SJCRH30 (cell line): ENCODE data around the gene FNTB. TPM values are rescaled to one million over a fixed set of nuclear protein-coding genes. Genes with fewer than 3 reads are reported as not detected.
A peak's percentile ranks its signal among the peaks of the same experiment; 100 is the strongest.
"Not testable (repeated sequence)": the region's sequence is repeated elsewhere in the genome, so short reads cannot be mapped to it uniquely, and the experiment has no call there.

Experiments
- DNase-seq, 2 experiments: peaks; one replicate each; pipeline ENCODE4 v3.0.0-alpha.2; 2015 to 2020
- H3K27ac ChIP-seq: fragments of 250-450 bp; sonication (Bioruptor Pico); 2 replicates; pipeline ENCODE4 v1.5.1; 2020; ENCODE audit warnings: mild to moderate bottlenecking, moderate library complexity
- H3K27me3 ChIP-seq: fragments of 250-450 bp; sonication (Bioruptor Pico); 2 replicates; pipeline ENCODE4 v1.5.1; 2020; ENCODE audit warnings: mild to moderate bottlenecking, moderate library complexity
- H3K36me3 ChIP-seq: fragments of 250-450 bp; sonication (Bioruptor Pico); 2 replicates; pipeline ENCODE4 v1.5.1; 2020; ENCODE audit warnings: mild to moderate bottlenecking, moderate library complexity
- H3K4me1 ChIP-seq: fragments of 250-450 bp; sonication (Bioruptor Pico); 2 replicates; pipeline ENCODE4 v1.5.1; 2020; ENCODE audit warnings: mild to moderate bottlenecking, moderate library complexity
- H3K4me3 ChIP-seq: fragments of 250-450 bp; sonication (Bioruptor Pico); 2 replicates; pipeline ENCODE4 v1.5.1; 2020; ENCODE audit warnings: mild to moderate bottlenecking, moderate library complexity
- H3K9me3 ChIP-seq: fragments of 250-450 bp; sonication (Bioruptor Pico); replicated peaks from 2 replicates; pipeline ENCODE4 v1.5.1; 2020; ENCODE audit warnings: mild to moderate bottlenecking, moderate library complexity
- total RNA-seq: library from RNA; depleted of rRNA; stranded (reverse); fragments of >200 nt; shearing (Covaris generic); gene quantifications from 2 replicates; pipeline ENCODE4 v1.2.3, GENCODE V29; 2014

Gene FNTB
- total RNA-seq, 1 experiment from 2014 or later: 14.4 TPM

DNA sequence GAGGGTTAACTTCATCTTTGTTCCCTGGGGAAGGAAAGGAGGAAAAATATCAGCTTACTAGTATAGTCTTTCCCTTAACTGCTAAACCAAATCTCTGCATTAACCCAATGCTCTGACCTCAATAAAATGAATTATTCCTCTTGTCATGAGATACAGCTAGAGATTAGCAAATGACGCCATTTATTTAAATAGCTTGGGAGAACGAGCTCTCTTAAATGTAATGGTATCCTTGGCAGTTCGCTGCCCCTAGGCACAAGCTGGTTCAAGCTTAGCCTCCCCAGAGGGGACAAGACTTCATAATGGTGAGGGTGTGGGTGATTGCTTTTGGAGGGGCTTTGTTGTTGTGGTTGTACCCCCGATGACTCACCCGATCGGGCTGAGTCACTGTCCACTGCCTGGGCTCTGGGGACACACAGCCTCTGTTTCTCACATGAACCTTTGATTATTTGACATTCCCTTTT lies 19.6 kb downstream of the FNTB start:
- no peaks in the 10 kb centered on the region for H3K36me3 ChIP-seq
- peak; percentile 65 to 79 for DNase-seq
- H3K9me3 ChIP-seq: no peaks in the 10 kb centered on the region
- no peaks in the 10 kb centered on the region for H3K27me3 ChIP-seq
- H3K4me1 ChIP-seq: peaks cover 18% of the 10 kb centered on the region
- no peak overlapping the region for H3K4me3 ChIP-seq
- H3K27ac ChIP-seq: peak overlapping the region; percentile 71

GRCh38 chr14:65007202-65007601 lies 20.5 kb downstream of the FNTB start:
- no peaks in the 10 kb centered on the region for H3K27me3 ChIP-seq
- H3K36me3 ChIP-seq: no peaks in the 10 kb centered on the region
- H3K4me1 ChIP-seq: peaks cover 18% of the 10 kb centered on the region
- peak overlapping the region; percentile 71 for H3K27ac ChIP-seq
- no peak overlapping the region for H3K4me3 ChIP-seq
- DNase-seq: peak in 1 of 2 experiments; percentile 8
- H3K9me3 ChIP-seq: no peaks in the 10 kb centered on the region

DNA sequence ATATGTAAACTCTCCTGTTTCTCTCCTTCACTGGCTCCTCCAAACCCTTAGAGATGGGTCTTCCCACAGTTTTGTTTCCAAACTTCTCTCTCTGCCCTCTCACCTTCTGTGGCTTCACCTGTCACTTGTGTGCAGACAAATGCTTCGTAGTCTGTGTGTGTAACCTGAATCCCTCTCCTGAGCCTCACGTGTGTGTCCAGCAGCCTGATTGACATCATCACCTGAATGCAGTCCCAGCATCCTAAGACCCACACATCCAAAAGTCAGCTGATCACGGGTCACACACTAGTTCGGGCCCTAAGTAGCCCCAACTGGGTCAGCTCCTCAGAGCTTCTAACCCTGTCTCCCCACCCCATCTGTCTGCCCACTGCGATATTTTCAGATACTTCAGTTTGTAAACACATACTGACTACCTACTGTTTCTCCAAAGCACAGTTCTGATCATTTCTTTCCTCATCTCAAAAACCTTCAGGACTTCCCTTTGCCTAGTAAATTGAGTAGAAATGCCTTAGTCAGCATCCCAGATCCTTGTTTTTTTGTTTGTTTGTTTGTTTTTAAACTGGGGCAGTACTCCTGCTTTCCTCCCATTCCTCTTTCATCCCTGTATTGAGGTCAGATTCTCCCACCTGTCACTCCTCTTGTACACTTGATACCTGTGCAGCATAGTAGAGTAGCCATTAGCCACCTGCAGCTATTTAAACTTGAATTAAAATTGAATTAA lies 23.7 kb downstream of the FNTB start:
- Histone ChIP-seq H3K27me3 (no peaks in the 10 kb centered on the region), H3K36me3 (no peaks in the 10 kb centered on the region), H3K4me1 (peaks cover 18% of the 10 kb centered on the region), H3K27ac (no peak overlapping the region), H3K4me3 (no peak overlapping the region), H3K9me3 (no peaks in the 10 kb centered on the region)
- DNase-seq: no peak

- no peaks in the 10 kb centered on the region for H3K27me3 ChIP-seq
- H3K4me3 ChIP-seq: no peak overlapping the region
- no peak for DNase-seq
- H3K36me3 ChIP-seq: no peaks in the 10 kb centered on the region
- no peaks in the 10 kb centered on the region for H3K9me3 ChIP-seq
- H3K4me1 ChIP-seq: peaks cover 10% of the 10 kb centered on the region
- H3K27ac ChIP-seq: no peak overlapping the region
Measured at GRCh38 chr14:65011538-65011937, 24.8 kb downstream of the FNTB start.

GRCh38 chr14:65012353-65012752 lies 25.7 kb downstream of the FNTB start:
- H3K4me3 ChIP-seq: no peak overlapping the region
- H3K9me3 ChIP-seq: no peaks in the 10 kb centered on the region
- no peak for DNase-seq
- H3K27ac ChIP-seq: no peak overlapping the region
- no peaks in the 10 kb centered on the region for H3K36me3 ChIP-seq
- no peaks in the 10 kb centered on the region for H3K27me3 ChIP-seq
- peaks cover 1% of the 10 kb centered on the region for H3K4me1 ChIP-seq

DNA sequence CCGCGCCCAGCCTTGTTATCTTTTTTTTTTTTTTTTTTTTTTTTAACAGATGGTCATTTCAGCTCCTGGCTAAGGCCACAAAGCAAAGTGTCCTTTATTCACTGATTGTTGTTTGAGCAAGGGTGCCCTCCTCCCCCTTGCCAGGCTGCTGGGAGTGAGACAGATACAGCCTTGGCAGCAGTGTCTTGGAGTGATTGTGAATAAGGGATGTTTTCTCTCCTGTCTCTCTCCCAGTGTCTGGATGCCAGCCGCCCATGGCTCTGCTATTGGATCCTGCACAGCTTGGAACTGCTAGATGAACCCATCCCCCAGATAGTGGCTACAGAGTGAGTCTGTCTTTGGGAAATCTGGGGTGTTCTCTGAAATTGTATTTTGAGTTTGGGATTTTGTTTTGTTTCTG lies 28.7 kb downstream of the FNTB start:
- no peaks in the 10 kb centered on the region for H3K9me3 ChIP-seq
- no peaks in the 10 kb centered on the region for H3K36me3 ChIP-seq
- H3K27ac ChIP-seq: no peak overlapping the region
- no peaks in the 10 kb centered on the region for H3K27me3 ChIP-seq
- no peak for DNase-seq
- H3K4me1 ChIP-seq: no peaks in the 10 kb centered on the region
- no peak overlapping the region for H3K4me3 ChIP-seq

GRCh38 chr14:65016471-65016870 lies 29.8 kb downstream of the FNTB start:
- no peak for DNase-seq
- Histone ChIP-seq H3K36me3 (no peaks in the 10 kb centered on the region), H3K4me3 (no peak overlapping the region), H3K27ac (no peak overlapping the region), H3K9me3 (no peaks in the 10 kb centered on the region), H3K27me3 (no peaks in the 10 kb centered on the region), H3K4me1 (no peaks in the 10 kb centered on the region)

DNA sequence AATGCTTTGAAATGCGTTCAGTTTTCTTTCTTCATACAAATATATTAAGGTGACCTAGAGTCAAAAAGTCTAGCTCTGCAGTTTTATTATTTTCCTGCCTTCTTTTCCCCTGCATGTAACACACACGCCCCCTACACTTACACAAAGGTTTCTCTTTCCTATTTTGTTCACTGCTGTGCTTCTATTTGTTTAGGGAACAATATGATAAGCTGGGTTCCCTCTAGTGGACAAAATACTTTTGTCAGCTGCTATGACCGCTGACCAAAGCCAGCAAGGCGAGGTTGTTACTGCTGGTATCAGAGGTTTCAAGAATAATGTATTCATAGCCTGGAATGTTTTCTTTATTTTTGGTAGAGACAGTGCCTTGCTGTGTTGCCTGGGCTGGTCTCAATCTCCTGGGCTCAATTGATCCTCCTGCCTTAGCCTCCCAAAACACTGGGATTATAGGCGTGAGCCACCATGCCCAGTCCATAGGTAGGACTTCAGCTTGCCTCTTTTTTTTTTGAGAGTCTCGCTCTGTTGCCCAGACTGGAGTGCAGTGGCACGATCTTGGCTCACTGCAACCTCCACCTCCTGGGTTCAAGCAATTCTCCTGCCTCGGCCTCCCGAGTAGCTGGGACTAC lies 33.4 kb downstream of the FNTB start:
- no peaks in the 10 kb centered on the region for H3K4me1 ChIP-seq
- peak; percentile 13 to 57 for DNase-seq
- H3K36me3 ChIP-seq: no peaks in the 10 kb centered on the region; the same call in 1 of the 2 replicates
- H3K9me3 ChIP-seq: no peaks in the 10 kb centered on the region
- H3K27me3 ChIP-seq: no peaks in the 10 kb centered on the region
- H3K27ac ChIP-seq: no peak overlapping the region
- H3K4me3 ChIP-seq: no peak overlapping the region

- Histone ChIP-seq H3K27me3 (no peaks in the 10 kb centered on the region), H3K27ac (no peak overlapping the region), H3K9me3 (no peaks in the 10 kb centered on the region), H3K4me1 (no peaks in the 10 kb centered on the region), H3K4me3 (no peak overlapping the region), H3K36me3 (no peaks in the 10 kb centered on the region; the same call in 1 of the 2 replicates)
- DNase-seq: no peak
Measured at GRCh38 chr14:65024957-65025356, 38.3 kb downstream of the FNTB start.

GRCh38 chr14:65025818-65026217 lies 39.1 kb downstream of the FNTB start:
- H3K36me3 ChIP-seq: no peaks in the 10 kb centered on the region; the same call in 1 of the 2 replicates
- no peaks in the 10 kb centered on the region for H3K4me1 ChIP-seq
- no peaks in the 10 kb centered on the region for H3K9me3 ChIP-seq
- no peak for DNase-seq
- no peak overlapping the region for H3K27ac ChIP-seq
- H3K27me3 ChIP-seq: no peaks in the 10 kb centered on the region
- H3K4me3 ChIP-seq: no peak overlapping the region

DNA sequence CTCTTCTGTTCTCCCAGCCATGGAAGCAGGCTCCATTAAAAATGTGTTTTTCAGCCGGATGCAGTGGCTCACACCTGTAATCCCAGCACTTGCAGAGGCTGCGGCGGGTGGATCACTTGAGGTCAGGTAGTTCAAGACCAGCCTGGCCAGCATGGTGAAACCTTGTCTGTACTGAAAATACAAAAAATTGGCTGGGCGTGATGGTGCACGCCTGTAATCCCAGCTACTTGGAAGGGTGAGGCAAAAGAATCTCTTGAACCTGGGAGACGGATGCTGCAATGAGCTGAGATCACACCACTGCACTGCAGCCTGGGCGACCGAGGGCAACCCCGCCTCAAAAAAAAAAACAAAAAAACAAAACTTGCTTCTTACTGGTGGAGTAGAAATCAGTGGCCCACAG lies 39.8 kb downstream of the FNTB start:
- Histone ChIP-seq H3K27ac (no peak overlapping the region), H3K9me3 (no peaks in the 10 kb centered on the region), H3K36me3 (no peaks in the 10 kb centered on the region; the same call in 1 of the 2 replicates), H3K27me3 (no peaks in the 10 kb centered on the region), H3K4me3 (no peak overlapping the region), H3K4me1 (no peaks in the 10 kb centered on the region)
- no peak for DNase-seq

GRCh38 chr14:65027127-65027799 lies 40.6 kb downstream of the FNTB start:
- Histone ChIP-seq H3K27ac (no peak overlapping the region), H3K36me3 (peaks cover 1% of the 10 kb centered on the region), H3K9me3 (no peaks in the 10 kb centered on the region), H3K4me3 (no peak overlapping the region), H3K27me3 (no peaks in the 10 kb centered on the region), H3K4me1 (no peaks in the 10 kb centered on the region)
- DNase-seq: no peak

GRCh38 chr14:65028937-65029336 lies 42.2 kb downstream of the FNTB start:
- Histone ChIP-seq H3K36me3 (peaks cover 9% of the 10 kb centered on the region), H3K9me3 (no peaks in the 10 kb centered on the region), H3K4me3 (no peak overlapping the region), H3K27ac (no peak overlapping the region), H3K4me1 (no peaks in the 10 kb centered on the region), H3K27me3 (no peaks in the 10 kb centered on the region)
- no peak for DNase-seq

- not testable (repeated sequence) for DNase-seq, H3K36me3 ChIP-seq, H3K4me1 ChIP-seq, H3K9me3 ChIP-seq, H3K27me3 ChIP-seq, H3K4me3 ChIP-seq, H3K27ac ChIP-seq
Measured at GRCh38 chr14:65031321-65031720, 44.6 kb downstream of the FNTB start.

DNA sequence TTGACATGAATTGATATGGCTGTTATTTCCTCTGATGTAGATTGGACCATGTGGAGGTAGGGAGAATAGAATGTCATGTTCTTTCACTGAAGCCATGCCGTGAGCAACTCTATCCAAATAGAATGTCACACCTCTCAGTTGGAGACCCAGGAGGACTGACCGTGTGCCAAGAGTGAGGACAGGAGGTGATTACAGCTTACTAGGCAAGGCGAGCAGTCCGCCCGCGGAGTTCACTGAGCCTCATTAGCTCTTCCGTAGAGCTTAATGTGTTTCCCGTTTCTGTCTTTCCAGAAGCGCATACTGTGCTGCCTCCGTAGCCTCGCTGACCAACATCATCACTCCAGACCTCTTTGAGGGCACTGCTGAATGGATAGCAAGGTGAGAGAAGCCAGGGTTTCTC lies 45.6 kb downstream of the FNTB start:
- H3K36me3 ChIP-seq: peaks cover 9% of the 10 kb centered on the region
- H3K4me3 ChIP-seq: no peak overlapping the region
- DNase-seq: no peak
- H3K4me1 ChIP-seq: no peaks in the 10 kb centered on the region
- no peaks in the 10 kb centered on the region for H3K9me3 ChIP-seq
- no peaks in the 10 kb centered on the region for H3K27me3 ChIP-seq
- no peak overlapping the region for H3K27ac ChIP-seq
